Stimulated activated CD4-positive, alpha-beta T cell treated with anti-CD3 and anti-CD28 coated beads, Interleukin-1b, Interleukin-23, amount 100 ng/mL, for 24 hours (primary cell): ENCODE measurements around the gene ZNF134.

Source experiments
- DNase-seq, 4 experiments: peaks; one replicate each; pipeline ENCODE4 v3.0.0-alpha.2; 2020; ENCODE audit warnings: low read depth in 4 of 4, low spot score in 1 of 4

The ZNF134 gene

DNA sequence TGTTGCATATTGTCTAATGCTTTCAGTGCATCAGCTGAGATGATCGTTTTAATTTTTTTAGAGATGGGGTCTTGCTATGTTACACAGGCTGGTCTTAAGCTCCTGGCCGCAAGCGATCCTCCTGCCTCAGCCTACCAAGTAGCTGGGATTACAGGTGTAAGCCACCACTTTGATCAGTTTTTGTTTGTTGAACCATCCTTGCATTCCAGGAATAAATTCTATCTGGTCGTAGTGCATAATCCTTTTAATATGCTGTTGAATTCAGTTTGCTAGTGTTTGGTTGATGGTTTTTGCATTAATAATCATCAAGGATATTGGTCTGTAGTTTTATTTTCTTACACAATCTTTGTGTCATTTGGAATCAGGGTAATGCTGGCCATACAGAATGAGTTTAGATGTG is 23.3 kb downstream of the ZNF134 start:
- no peak for DNase-seq

DNA sequence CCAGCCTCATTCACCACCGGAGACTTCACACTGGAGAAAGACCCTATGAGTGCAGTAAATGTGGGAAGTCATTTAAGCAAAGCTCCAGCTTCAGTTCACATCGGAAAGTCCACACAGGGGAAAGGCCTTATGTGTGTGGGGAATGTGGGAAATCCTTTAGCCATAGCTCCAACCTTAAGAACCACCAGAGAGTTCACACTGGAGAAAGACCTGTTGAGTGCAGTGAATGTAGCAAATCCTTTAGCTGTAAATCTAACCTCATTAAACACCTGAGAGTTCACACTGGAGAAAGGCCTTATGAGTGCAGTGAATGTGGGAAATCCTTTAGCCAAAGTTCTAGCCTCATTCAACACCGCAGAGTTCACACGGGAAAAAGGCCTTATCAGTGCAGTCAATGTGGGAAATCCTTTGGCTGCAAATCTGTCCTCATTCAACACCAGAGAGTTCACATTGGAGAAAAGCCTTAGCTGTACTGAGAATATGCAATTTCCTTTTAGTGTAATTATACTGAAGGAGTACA is 27.7 kb downstream of the ZNF134 start:
- no peak for DNase-seq

DNA sequence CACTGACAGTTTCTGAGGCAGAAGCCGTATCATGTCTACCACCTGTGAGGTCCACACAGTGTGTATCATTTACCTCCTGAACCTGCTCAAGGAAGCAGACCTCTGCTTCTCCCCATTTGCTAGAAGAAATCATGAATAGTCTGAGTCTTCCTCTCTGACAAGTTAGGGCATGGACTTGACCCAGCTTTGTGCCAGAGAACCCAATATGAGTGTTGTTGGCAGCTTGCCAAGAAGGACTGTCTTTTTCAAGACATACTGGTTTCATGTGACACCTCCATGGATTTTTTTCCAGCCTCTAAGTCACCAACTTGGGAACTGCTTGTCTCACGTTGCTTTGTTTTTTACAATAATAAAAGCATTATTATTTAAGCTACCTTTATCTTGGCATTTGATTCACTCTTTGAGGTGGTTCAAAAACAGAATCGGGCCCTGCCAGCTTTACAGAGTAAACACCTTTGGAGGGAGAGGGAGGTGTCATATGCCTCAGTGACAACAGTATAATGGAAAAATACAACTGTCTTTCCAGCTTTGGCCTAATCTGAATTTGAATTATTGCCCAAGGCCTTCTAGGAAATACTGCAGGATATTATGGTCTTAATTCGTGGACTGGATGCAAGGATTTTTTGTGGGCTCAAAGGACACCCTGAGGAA is 28.5 kb downstream of the ZNF134 start:
- no peak for DNase-seq

DNA sequence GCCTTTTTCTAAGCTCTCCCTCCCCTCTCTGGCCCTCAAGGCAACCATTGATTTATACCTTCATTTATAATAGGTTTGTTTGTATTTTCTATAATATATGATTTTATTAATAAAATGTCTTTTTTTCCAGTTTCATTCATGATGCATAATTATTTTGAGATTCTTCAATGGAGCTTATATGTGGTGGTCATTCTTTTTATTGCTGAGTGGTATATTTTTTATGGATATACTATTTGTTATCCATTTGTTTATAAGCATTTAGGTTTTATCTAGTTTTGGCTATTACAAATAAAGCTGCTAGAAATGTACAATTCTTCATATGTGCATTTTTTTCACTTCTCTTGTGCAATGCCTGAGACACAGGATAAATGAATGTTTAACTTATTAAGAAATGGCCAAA is 29.7 kb downstream of the ZNF134 start:
- DNase-seq = no peak

DNA sequence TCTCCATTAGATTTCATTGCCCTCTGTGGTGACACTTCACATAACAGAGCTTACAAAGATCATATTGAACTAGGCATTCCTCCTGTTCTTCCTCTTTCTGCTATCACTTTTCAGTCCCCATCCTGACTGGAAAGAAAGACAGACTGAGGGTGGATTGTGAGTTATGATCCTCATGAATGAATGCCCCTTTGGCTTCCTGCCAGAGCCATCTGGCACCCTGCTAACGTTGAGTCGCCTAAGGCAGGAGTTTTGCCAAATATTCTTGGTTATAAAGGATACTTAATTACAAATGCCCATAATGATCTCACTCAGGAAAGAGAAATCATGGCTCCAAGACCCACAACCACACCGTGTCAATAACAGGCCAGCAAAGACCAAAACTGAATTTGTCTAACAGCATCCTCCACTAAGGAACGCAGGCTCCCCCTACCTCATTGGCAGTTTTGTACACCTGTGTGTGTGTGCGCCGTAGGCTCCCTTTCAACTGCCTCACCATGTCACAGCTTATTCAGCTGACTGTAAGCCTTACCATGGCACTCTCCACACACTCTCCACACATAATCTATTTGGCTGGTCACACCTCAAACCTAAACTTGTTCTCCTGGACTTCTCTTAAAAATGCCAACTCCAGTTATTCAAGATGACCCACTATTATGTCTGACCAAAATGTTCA is 34.4 kb downstream of the ZNF134 start:
- DNase-seq = no peak

DNA sequence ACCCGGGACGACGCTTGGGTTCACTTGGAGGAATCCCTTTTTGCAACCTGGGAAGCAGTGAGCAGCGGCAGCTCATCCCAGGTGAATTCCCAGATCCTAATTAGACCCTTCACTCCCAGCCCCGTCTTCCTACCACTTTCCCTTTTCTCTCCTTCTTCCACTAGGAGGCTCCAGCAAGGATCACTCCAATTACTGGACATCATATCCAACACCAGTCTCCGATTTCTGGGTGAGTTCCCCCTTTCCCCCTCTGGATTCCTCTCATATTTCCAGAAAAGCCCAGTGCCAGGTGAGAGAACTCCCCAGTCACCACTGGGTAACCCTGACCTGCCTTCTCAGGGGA is 37.6 kb downstream of the ZNF134 start:
- DNase-seq = no peak

DNA sequence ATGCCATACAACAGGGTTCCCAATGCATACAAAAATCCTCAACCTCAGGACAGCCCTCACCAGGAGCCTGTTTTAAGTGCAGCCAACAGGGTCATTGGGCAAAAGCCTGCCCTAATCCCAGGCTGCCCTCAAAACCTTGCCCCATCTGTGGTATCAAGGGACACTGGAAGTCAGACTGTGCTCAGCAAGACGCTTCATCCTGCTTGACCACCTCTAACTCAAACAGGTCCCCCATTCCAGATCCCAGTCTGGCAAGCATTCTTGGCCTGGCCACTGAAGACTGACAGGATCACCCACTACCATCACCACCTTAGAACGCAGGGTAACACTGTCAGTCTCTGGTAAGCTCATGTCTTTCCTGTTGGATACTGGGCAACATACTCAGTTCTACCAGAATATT is 39.6 kb downstream of the ZNF134 start:
- no peak for DNase-seq

DNA sequence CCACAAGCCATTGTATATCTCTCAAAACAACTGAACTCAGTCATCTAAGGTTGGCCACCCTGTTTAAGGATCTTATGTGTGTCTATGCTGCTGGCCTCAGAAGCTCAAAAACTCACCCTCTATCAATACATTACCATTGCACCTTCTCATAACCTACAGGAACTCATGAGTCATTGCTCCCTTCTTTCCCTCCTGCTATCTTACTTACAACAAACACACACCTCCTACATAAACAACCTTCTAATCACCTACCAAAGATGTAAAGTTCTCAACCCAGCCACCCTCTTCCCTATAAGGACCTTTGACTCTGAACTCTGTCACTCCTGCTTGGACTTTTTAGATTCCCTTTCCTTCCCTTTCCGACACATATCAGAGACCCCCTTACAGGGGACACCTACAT is 41.4 kb downstream of the ZNF134 start:
- DNase-seq = no peak

DNA sequence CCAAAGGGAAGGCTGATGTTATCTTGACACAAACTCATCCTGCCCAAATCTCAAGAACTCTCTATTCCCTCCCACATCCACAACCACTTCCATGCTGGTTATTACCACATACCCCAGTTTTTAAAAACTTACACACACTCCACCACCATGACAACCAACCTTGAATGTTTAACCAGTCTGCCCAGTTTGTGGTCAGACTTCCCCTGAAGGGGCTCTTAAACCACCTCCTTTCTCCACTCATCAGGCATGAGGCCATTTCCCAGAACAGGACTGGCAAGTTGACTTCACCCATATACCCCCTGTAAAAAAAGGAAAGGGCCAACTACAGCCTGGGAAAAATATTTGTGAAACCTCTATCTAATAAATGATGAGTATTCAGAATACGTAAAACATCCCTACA is 42.3 kb downstream of the ZNF134 start:
- DNase-seq = no peak

DNA sequence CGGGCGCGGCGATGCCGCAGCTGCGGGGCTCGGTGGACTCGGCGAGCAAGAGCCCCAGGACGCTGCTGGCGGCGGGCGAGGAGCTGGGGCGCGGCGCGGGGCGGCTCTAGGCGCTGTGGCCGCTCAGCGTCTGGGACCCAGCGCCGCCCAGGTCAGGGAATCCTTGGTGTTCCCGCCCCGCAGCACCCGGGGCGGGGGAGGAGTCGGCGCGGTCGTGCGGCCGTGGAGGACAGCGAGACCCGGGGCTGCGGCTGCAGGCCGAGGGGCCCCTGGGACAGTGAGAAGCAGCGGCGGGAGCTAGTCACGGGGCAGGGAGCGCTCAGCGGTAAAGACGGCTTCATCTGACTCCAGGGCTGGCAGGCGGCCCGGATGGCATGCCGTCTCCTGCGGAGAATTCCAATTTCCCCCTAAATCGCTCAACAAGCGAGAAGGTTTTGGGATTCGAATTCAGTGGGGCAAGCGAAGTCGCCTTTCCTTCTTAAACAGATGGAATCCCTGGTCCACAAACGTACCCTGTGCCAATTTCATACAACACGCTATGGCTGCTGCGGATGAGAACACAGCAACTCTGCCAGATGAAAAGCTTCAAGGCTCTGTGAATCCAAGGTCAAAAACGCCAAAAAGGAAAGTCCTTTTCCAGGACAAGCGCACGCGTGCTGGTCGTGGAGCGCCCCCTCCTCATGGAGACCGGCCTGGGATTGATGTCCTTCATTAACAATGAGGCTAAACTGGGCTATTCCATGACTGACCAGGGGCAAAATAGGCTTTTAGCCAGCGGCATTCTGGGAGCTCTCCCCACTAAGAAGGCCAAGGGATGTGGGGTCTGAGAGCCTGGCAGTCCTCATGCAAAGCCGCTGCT is 50.5 kb downstream of the ZNF134 start:
- DNase-seq = no peak

DNA sequence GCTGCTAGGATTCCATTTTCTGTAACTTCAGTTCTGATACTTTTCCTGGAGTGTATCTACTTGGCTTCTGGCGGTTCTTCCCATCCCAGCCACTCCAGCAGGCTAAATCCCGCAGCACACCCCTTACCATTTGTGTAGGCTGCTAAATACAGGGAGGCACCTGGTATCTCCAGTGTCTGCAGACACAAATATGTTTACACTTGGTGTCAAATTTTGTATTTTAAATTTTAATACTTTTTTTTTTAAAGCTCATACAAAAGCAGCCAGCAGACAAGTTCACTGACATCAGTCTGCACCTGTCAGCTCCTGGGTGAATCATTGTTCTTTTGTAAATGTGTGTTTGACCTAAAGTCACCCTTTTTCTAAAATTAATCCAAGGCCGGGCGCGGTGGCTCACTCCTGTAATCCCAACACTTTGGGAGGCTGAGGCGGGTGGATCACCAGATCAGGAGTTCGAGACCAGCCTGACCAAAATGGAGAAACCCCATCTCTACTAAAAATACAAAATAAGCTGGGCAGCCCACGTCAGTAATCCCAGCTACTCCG is 51.3 kb downstream of the ZNF134 start:
- DNase-seq = no peak

DNA sequence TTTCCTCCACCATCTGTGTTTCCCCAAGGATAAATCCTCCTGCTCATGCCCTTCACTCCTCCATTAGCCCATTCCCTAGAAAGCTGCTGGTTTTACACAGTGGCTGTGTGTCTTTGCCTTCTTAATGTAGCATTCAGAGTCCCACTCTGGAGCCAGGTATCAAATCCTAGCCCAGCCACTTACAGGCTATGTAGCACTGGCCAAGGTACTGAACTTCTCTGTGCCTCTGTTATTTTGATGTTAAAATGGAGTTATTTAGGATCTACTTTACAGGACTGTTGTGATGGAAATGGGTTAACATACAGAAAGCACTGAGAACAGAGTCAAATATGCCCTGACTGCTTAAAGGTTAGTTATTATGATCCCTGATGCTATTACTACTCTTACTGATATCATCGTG is 53.2 kb downstream of the ZNF134 start:
- DNase-seq = no peak

DNA sequence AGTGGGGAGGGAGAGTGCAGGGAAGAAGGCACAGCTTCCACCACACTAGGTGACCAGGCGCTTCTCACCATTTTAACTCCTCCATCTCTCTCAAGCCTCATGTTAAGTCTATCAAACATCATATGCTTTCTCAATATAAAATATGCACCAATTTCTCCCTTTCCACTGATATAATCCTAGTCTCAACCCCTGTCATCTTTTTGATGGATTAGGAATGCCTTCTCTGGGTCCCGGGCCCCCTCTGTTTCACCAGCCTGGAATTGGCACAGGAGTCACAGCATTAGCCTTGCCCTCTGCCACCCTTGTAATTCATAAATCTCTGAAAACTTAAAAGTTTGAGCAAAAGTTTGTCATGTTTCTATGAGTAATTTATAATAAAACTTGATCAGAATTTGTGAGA is 54.6 kb downstream of the ZNF134 start, which contains the start of gene ZSCAN4:
Gene ZSCAN4, plus strand, starts transcription at position 301 of the 400 bp plus-strand sequence. CDS start 7,211 bp downstream, outside the sequence.
- no peak for DNase-seq

DNA sequence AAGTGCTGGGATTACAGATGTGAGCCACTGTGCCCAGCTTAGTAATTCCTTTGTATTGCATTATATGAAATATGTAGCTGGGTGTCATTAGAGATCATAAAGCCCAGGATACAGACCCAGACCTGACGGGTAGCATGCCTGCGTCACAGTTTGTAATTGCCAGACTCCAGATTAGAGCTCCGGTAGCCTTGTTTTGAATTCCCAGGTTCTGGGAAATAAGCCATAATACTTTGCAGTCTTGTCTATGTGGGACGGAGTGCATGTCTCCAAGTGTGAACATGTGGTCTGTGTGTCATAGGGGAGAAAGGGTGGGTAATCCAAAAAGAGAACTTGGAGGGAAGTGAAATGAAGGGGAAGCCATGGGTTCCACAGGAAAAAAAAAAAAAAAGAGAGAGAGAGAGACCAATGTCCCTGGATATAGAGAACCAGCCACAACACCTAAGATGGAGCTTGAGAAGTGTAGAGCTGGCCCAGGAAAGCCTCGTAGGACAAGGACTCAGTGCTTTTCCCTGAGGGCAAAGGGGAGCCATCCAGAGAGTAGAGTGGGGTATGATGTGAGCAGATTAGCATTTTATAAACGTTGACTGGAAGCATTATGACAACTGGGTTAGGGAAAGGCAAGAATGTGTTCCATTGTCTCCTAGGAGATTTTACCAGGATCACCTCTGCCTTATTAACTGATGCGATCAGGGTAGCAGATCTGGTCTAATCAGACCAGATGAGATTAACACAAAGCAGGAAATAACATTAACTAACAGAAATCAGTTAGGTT is 57.3 kb downstream of the ZNF134 start:
- no peak for DNase-seq

DNA sequence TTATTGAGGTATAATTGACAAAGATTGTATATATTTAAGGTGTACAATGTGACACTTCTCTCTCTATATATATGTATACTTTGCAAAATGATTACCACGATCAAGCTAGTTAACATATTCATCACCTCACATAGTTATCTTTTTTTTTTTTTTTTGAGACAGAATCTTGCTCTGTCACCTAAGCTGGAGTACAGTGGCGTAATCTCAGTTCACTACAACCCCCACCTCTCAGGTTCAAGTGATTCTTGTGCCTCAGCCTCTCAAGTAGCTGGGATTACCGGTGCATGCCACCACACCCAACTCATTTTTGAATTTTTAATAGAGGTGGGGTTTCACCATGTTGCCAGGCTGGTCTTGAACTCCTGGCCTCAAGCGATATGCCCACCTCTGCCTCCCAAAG is 58.4 kb downstream of the ZNF134 start:
- DNase-seq = no peak
